ENCODE results near the gene OLFM2. TPM values are rescaled to one million over a fixed set of nuclear protein-coding genes. Genes with fewer than 3 reads are reported as not detected.

OLFM2 gene
- total RNA-seq, 1 donor from 2014 or later: 13.8 TPM

GRCh38 chr19:9818734-9819595 lies 117.3 kb downstream of the OLFM2 start, which contains the start of gene FBXL12:
TSS of gene FBXL12 (minus strand) at chr19:9819079. CDS start at chr19:9818813, 266 bp downstream.
- no peaks in the 10 kb centered on the region for H3K36me3 ChIP-seq

GRCh38 chr19:9818175-9818733 lies 118.1 kb downstream of the OLFM2 start:
- peaks cover 29% of the 10 kb centered on the region for H3K4me1 ChIP-seq
- no peaks in the 10 kb centered on the region for H3K9me3 ChIP-seq
- H3K36me3 ChIP-seq: no peaks in the 10 kb centered on the region
- no peak for TF ChIP-seq POLR2A (IDR thresholded peaks at IDR 0.05)
- no peak for TF ChIP-seq POLR2AphosphoS5 (IDR thresholded peaks at IDR 0.05; ENCODE audit: insufficient read depth in 1 of 2, low read depth in 1 of 2)
- TF ChIP-seq CTCF (IDR thresholded peaks at IDR 0.05): no peak
- no peak for DNase-seq (ENCODE audit: extremely low spot score in 2 of 2)
- no peaks in the 10 kb centered on the region for H3K27me3 ChIP-seq
- H3K4me3 ChIP-seq: peak overlapping the region; percentile 83 to 91
- peak overlapping the region; percentile 88 for H3K27ac ChIP-seq
- intact Hi-C loops (cut with DNase I): no loop called here

More at GRCh38 chr19:9818734-9819595, 117.3 kb downstream of the OLFM2 start, which contains the start of gene FBXL12:
- Histone ChIP-seq H3K27ac (peak within 1 kb of the TSS; percentile 88), H3K27me3 (no peaks in the 10 kb centered on the region), H3K4me3 (peak within 1 kb of the TSS; percentile 83 to 91), H3K9me3 (no peaks in the 10 kb centered on the region), H3K4me1 (peaks cover 29% of the 10 kb centered on the region)
- DNase-seq (ENCODE audit: extremely low spot score in 2 of 2): peak; percentile 99 to 100
- intact Hi-C loops (cut with DNase I): no loop called here
- TF ChIP-seq POLR2A (IDR thresholded peaks at IDR 0.05): peak in 1 of 2 donors; percentile 80
- TF ChIP-seq POLR2AphosphoS5 (IDR thresholded peaks at IDR 0.05; ENCODE audit: insufficient read depth in 1 of 2, low read depth in 1 of 2): peak; percentile 11 to 97
- no peak for TF ChIP-seq CTCF (IDR thresholded peaks at IDR 0.05)

- no peak overlapping the region for H3K27ac ChIP-seq
- no peak for TF ChIP-seq POLR2A (IDR thresholded peaks at IDR 0.05)
- no peak for TF ChIP-seq CTCF (IDR thresholded peaks at IDR 0.05)
- no peak for TF ChIP-seq POLR2AphosphoS5 (IDR thresholded peaks at IDR 0.05; ENCODE audit: insufficient read depth in 1 of 2, low read depth in 1 of 2)
- H3K27me3 ChIP-seq: no peaks in the 10 kb centered on the region
- intact Hi-C loops (cut with DNase I): no loop called here
- no peaks in the 10 kb centered on the region for H3K9me3 ChIP-seq
- DNase-seq (ENCODE audit: extremely low spot score in 2 of 2): no peak
- peaks cover 0 to 32% of the 10 kb centered on the region in 2 donors for H3K36me3 ChIP-seq
- H3K4me1 ChIP-seq: no peaks in the 10 kb centered on the region
- no peak overlapping the region for H3K4me3 ChIP-seq
Measured at GRCh38 chr19:9811139-9811538, 125.2 kb downstream of the OLFM2 start.

GRCh38 chr19:9808855-9809824 lies 127.2 kb downstream of the OLFM2 start:
- intact Hi-C loops (cut with DNase I): loop anchor here (10.0 kb wide), 1 partner anchor 604 kb away; no protein-coding TSS in a partner anchor
- H3K9me3 ChIP-seq: no peaks in the 10 kb centered on the region
- no peaks in the 10 kb centered on the region for H3K27me3 ChIP-seq
- H3K36me3 ChIP-seq: peaks cover 0 to 32% of the 10 kb centered on the region in 2 donors
- H3K27ac ChIP-seq: no peak overlapping the region
- TF ChIP-seq CTCF (IDR thresholded peaks at IDR 0.05) (no peak), POLR2AphosphoS5 (IDR thresholded peaks at IDR 0.05; ENCODE audit: insufficient read depth in 1 of 2, low read depth in 1 of 2) (no peak), POLR2A (IDR thresholded peaks at IDR 0.05) (no peak)
- no peaks in the 10 kb centered on the region for H3K4me1 ChIP-seq
- DNase-seq (ENCODE audit: extremely low spot score in 2 of 2): no peak
- no peak overlapping the region for H3K4me3 ChIP-seq
